Measurements from ENCODE around the gene ERGIC2. TPM values are rescaled to one million over a fixed set of nuclear protein-coding genes. Genes with fewer than 3 reads are reported as not detected.

Gene ERGIC2
- total and polyA plus RNA-seq, 3 donors from 2014 or later, result 41.7 to 83.0 (median 71.3) TPM

DNA sequence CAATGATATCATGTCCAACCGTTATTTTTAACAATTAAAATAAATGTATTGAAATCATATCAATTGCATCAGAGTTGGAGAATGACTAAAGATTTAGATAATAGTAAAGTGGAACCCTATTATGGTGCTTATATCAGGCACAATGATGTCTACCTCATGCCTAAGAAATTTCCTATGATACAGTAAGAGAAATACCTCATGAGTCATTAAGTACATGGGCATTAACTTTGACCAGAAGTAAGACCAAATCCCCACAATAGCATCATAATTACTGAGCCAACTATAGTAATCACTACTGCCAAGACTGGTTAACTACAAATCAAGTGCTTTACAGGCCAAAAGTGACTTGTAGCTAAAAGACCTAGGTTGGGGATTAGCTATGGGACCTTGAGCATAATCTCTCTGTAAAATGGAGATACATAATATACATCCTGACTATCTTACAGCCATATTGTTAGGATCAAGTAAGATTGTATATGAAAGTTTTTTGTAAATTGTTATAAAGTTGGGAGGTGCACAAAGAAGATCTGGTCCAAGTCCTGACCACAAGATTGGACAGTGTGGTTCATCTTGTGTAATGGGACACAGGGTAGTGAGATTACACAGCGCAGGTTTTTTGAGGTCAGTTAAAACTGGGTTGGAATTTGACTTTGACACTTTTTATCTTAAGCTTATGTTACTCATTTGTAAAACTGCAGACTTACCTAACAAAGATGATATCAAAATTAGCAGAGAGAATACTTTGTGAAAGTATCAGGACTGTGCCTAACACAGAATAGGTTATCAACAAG is 60.5 kb downstream of the ERGIC2 start:
- Histone ChIP-seq H3K27ac (no peak overlapping the region), H3K36me3 (ENCODE audit: low read depth, missing control alignments) (no peaks in the 10 kb centered on the region), H3K9me3 (no peaks in the 10 kb centered on the region), H3K4me3 (no peak overlapping the region), H3K4me1 (no peaks in the 10 kb centered on the region), H3K27me3 (no peaks in the 10 kb centered on the region)
- intact Hi-C loops (cut with DNase I; ENCODE audit: low total_unique reads), result no loop called here
- TF ChIP-seq POLR2A (IDR thresholded peaks at IDR 0.05), result no peak
- TF ChIP-seq, protein P1, sequence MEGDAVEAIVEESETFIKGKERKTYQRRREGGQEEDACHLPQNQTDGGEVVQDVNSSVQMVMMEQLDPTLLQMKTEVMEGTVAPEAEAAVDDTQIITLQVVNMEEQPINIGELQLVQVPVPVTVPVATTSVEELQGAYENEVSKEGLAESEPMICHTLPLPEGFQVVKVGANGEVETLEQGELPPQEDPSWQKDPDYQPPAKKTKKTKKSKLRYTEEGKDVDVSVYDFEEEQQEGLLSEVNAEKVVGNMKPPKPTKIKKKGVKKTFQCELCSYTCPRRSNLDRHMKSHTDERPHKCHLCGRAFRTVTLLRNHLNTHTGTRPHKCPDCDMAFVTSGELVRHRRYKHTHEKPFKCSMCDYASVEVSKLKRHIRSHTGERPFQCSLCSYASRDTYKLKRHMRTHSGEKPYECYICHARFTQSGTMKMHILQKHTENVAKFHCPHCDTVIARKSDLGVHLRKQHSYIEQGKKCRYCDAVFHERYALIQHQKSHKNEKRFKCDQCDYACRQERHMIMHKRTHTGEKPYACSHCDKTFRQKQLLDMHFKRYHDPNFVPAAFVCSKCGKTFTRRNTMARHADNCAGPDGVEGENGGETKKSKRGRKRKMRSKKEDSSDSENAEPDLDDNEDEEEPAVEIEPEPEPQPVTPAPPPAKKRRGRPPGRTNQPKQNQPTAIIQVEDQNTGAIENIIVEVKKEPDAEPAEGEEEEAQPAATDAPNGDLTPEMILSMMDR (IDR thresholded peaks at IDR 0.05), result no peak
- DNase-seq, result no peak
- WGBS, 2 donors, result 80 to 91% methylated on average over 2 of the region's 2 CpGs

DNA sequence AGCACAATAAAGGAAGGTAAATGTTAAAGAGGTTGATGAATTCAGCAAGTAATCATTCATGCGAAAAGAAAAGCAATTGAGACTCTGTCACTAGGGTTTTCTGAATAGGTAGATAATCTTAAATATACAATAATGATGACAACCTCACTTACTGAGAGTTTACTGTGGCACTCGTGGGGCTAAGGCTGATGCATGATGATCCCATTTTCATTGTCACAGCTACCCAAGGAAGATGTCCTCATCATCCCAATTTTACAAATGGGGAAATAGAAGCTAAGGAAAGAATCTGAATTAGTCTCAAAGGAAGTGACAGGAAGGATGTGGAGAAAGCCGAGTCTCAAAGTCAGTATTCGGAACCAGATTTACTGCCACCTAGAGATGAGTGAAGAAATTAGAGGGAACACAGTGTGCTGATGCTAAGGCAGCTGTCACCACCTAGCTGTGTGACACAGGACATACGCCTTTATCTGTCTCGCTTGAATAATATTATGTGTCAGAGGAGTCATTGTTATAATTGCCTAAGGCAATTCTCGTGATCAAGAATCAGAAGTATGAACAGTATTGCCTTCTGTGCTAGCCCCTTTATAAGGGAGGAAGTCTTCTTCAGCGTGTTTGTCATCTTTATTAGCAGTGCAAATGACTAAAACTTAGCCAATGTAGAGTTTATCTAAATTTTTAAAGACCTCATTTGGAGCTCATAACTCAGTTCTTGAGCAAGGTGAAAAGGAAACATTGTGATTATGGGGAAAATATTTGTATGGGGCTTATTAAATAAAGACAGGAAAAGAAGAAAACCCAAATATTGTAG is 63.2 kb downstream of the ERGIC2 start:
- no peaks in the 10 kb centered on the region for H3K4me1 ChIP-seq
- DNase-seq, result peak; percentile 51
- no peak overlapping the region for H3K27ac ChIP-seq
- intact Hi-C loops (cut with DNase I; ENCODE audit: low total_unique reads), result no loop called here
- 49 to 60% methylated on average over 8 of the region's 8 CpGs for WGBS, 2 donors
- H3K36me3 ChIP-seq (ENCODE audit: low read depth, missing control alignments), result no peaks in the 10 kb centered on the region
- TF ChIP-seq, protein P1 (IDR thresholded peaks at IDR 0.05), result peak; percentile 44 to 73 (median 56)
- TF ChIP-seq POLR2A (IDR thresholded peaks at IDR 0.05), result no peak
- H3K9me3 ChIP-seq, result no peaks in the 10 kb centered on the region
- H3K4me3 ChIP-seq, result no peak overlapping the region
- no peaks in the 10 kb centered on the region for H3K27me3 ChIP-seq

DNA sequence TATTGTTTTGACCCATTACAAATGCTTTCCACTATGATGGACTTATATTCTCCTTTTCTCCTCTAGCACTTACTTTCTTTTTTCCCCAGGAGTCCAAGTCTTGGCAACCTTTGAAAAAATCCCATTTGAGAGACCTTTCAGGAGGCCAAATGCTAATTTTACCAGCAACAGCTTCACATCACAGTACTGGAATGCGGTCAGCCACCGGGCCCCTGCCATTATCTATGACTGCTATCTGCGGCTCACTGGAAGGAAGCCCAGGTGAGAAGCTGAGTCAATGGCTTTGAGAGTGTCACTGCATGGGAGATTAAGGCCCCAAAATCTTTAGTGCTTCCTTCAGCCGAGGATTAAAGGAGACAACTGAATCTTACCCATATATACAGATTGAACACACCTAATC is 64.2 kb downstream of the ERGIC2 start:
- 55 to 66% methylated on average over 4 of the region's 4 CpGs for WGBS, 2 donors
- TF ChIP-seq, protein P1 (IDR thresholded peaks at IDR 0.05), result no peak
- no peak for TF ChIP-seq POLR2A (IDR thresholded peaks at IDR 0.05)

DNA sequence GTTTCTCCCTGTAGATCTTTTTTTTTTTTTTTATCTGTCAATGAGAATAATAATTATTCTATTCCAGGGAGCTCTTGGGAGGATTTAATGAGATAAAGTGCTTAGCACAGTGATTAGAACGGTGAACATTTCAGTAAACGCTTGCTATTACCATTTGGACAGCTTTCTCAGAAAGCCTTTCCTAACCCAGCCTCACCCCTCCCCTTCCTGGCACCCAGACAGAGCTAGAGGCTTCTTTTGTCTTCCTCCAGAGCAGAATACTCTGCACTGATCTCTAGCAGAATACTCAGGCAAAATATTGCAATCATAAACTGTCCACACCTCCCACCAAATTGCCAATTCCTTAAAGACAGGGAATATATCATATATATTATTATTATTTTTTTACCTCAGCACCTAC is 66.6 kb downstream of the ERGIC2 start:
- peak; percentile 37 for DNase-seq
- no peaks in the 10 kb centered on the region for H3K9me3 ChIP-seq
- no peak overlapping the region for H3K4me3 ChIP-seq
- H3K27me3 ChIP-seq, result no peaks in the 10 kb centered on the region
- intact Hi-C loops (cut with DNase I; ENCODE audit: low total_unique reads), result no loop called here
- 28 to 63% methylated on average over 2 of the region's 2 CpGs for WGBS, 2 donors
- H3K4me1 ChIP-seq, result no peaks in the 10 kb centered on the region
- TF ChIP-seq POLR2A (IDR thresholded peaks at IDR 0.05), result no peak
- TF ChIP-seq, protein P1 (IDR thresholded peaks at IDR 0.05), result no peak
- H3K27ac ChIP-seq, result no peak overlapping the region
- H3K36me3 ChIP-seq (ENCODE audit: low read depth, missing control alignments), result no peaks in the 10 kb centered on the region

More for the DNA sequence above, 64.2 kb downstream of the ERGIC2 start:
- no peak for DNase-seq
- Histone ChIP-seq H3K4me1 (no peaks in the 10 kb centered on the region), H3K27me3 (no peaks in the 10 kb centered on the region), H3K36me3 (ENCODE audit: low read depth, missing control alignments) (no peaks in the 10 kb centered on the region), H3K27ac (no peak overlapping the region), H3K9me3 (no peaks in the 10 kb centered on the region), H3K4me3 (no peak overlapping the region)
- intact Hi-C loops (cut with DNase I; ENCODE audit: low total_unique reads), result no loop called here
